Activated CD4-positive, alpha-beta T cell treated with anti-CD3 and anti-CD28 coated beads, Interleukin-2, amount 50 U/mL, for 16 hours (primary cell): ENCODE data around the gene TFPI2.
"Not testable (repeated sequence)": the region's sequence is repeated elsewhere in the genome, so short reads cannot be mapped to it uniquely, and the experiment has no call there.

Experiments
- DNase-seq: peaks from one replicate; pipeline ENCODE4 v3.0.0-alpha.2; 2020

TFPI2 gene

GRCh38 chr7:93890464-93891068 is at the start of gene TFPI2:
Gene TFPI2 (minus strand): TSS chr7:93890753. CDS start chr7:93890678, 75 bp downstream.
- no peak for DNase-seq

- no peak for DNase-seq
Measured at GRCh38 chr7:93938293-93938692, 47.7 kb upstream of the TFPI2 start.

GRCh38 chr7:93937818-93938217 is 47.3 kb upstream of the TFPI2 start:
- no peak for DNase-seq

- DNase-seq: no peak
Measured at GRCh38 chr7:93935102-93935501, 44.5 kb upstream of the TFPI2 start.

- no peak for DNase-seq
Measured at GRCh38 chr7:93933156-93933555, 42.6 kb upstream of the TFPI2 start.

GRCh38 chr7:93931655-93932054 is 41.1 kb upstream of the TFPI2 start:
- no peak for DNase-seq

- DNase-seq: no peak
Measured at GRCh38 chr7:93927585-93927984, 37.0 kb upstream of the TFPI2 start.

- DNase-seq: no peak
Measured at GRCh38 chr7:93926800-93927199, 36.2 kb upstream of the TFPI2 start.

GRCh38 chr7:93923942-93924341 is 33.4 kb upstream of the TFPI2 start:
- no peak for DNase-seq

- no peak for DNase-seq
Measured at GRCh38 chr7:93923296-93923695, 32.7 kb upstream of the TFPI2 start.

GRCh38 chr7:93921607-93922566 is 31.3 kb upstream of the TFPI2 start, which contains the start of gene GNG11:
Gene GNG11 (plus strand): TSS chr7:93921735. CDS start chr7:93922138, 403 bp downstream.
- DNase-seq: peak; percentile 26

GRCh38 chr7:93921186-93921585 is 30.6 kb upstream of the TFPI2 start:
- no peak for DNase-seq

- no peak for DNase-seq
Measured at GRCh38 chr7:93920496-93921182, 30.1 kb upstream of the TFPI2 start.

GRCh38 chr7:93916315-93916714 is 25.8 kb upstream of the TFPI2 start:
- not testable (repeated sequence) for DNase-seq

- peak; percentile 5 for DNase-seq
Measured at GRCh38 chr7:93915888-93916287, 25.3 kb upstream of the TFPI2 start.

GRCh38 chr7:93915206-93915842 is 24.8 kb upstream of the TFPI2 start:
- DNase-seq: not testable (repeated sequence)

GRCh38 chr7:93914581-93915066 is 24.1 kb upstream of the TFPI2 start:
- DNase-seq: no peak

GRCh38 chr7:93913197-93913596 is 22.6 kb upstream of the TFPI2 start:
- no peak for DNase-seq

GRCh38 chr7:93911661-93912060 is 21.1 kb upstream of the TFPI2 start:
- peak; percentile 7 for DNase-seq

GRCh38 chr7:93911242-93911641 is 20.7 kb upstream of the TFPI2 start:
- DNase-seq: not testable (repeated sequence)

- DNase-seq: no peak
Measured at GRCh38 chr7:93910076-93910994, 19.8 kb upstream of the TFPI2 start.

- no peak for DNase-seq
Measured at GRCh38 chr7:93906267-93906666, 15.7 kb upstream of the TFPI2 start, which contains the start of gene GNGT1. Gene GNGT1 (plus strand): TSS chr7:93906567. CDS start chr7:93906747, 180 bp downstream.
